ENCODE results near the gene SARS1.
"Not testable (repeated sequence)": the region's sequence is repeated elsewhere in the genome, so short reads cannot be mapped to it uniquely, and the experiment has no call there.

SARS1 gene

DNA sequence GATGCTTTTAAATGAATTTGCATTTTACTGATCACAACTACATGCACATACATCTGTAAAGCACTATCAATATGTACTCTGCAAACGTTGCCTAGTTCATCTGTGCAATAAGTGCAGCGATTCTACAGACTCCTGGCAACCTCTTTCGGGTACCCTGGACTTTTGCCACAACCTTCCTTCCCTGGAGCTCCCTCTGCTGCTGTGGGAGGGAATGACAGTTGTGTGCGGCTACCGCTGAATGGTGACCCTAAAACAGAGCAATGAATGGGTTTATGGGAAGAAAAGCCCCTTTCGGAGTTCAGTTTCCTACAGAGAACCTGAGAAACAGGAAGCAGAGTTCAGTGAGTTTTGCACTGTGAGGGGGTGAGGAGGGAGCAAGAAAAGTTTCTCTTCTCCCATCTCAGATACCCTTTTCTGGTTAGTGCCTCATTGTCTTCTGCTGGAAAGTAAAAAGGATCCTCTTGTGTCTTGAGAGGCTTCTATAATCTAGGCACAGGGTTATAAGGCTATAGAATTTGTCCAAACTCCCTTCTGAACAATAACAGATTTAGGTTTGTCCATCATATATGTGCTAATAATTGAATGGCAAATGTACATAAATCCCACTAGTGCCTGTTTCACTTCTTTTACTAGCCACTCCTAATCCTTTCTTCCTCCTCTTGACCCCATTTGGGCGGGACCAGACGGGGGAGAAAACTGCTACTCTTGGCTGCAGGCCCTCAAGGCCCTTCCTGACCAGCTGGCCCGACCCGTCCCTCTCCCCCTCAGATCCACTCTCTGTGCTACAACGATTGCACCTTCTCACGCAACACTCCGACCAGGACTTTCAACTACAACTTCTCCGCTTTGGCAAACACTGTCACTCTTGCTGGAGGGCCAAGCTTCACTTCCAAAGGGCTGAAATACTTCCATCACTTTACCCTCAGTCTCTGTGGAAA, 19.8 kb upstream of the SARS1 start:
- peak; percentile 67 to 71 for DNase-seq

- peak; percentile 18 to 26 for DNase-seq
Measured at GRCh38 chr1:109197158-109198042, 16.3 kb upstream of the SARS1 start.

- DNase-seq, result no peak
Measured at GRCh38 chr1:109198043-109198695, 15.5 kb upstream of the SARS1 start.

- DNase-seq, result no peak
Measured at GRCh38 chr1:109198745-109199144, 15.0 kb upstream of the SARS1 start.

- DNase-seq, result no peak
Measured at GRCh38 chr1:109199710-109200109, 14.0 kb upstream of the SARS1 start.

- peak; percentile 69 to 73 for DNase-seq
Measured at GRCh38 chr1:109201123-109201703, 12.5 kb upstream of the SARS1 start.

DNA sequence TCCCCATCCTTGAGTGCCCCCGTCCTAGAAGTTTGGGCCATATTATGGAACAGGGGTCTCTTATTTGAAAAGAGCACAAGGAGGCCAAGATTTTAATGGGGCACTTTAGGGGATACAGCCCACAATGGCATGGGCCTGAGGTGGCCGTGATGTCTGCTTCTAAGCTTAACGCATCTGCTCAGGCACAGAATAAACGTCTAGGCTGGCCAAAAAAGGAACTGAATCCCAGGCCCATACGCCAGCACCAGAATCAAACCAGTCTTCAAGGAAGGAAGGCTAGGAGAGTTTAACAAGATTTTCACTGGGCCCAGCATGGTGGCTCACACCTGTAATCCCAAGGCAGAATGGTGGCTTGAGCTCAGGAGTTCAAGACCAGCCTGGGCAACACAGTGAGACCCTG, 9.2 kb upstream of the SARS1 start:
- DNase-seq, result no peak

- no peak for DNase-seq
Measured at GRCh38 chr1:109206339-109206738, 7.4 kb upstream of the SARS1 start.

DNA sequence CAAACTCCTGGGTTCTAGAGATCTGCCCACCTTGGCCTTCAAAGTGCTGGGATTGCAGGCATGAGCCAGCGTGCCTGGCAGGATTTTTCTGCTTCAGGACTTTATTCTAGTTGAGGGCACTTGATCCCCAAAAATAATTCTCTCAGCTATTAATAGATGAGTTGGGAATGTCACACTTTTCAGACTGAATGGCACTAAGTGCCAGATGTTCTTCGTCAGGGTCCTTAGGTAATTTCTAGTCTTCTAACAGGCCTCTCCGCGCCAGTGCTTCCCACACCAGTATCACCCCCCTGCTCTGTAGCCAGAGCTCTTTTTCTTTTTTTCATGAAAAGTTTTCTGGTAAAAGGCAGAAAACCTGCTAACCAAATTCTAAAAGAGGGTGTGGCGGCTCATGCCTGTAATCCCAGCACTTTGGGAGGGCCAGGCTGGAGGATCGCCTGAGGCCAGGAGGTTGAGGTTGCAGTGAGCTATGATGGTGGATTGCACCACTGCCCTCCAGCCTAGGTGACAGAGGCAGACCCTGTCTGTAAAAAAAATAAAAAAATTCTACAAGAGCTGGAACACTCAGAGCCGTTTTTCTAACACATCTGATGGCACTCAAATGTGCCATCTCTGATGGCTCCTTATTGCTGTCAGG, 6.1 kb upstream of the SARS1 start:
- no peak for DNase-seq

GRCh38 chr1:109208394-109208793, 5.3 kb upstream of the SARS1 start:
- DNase-seq, result no peak

GRCh38 chr1:109208836-109209463, 4.8 kb upstream of the SARS1 start:
- no peak for DNase-seq

DNA sequence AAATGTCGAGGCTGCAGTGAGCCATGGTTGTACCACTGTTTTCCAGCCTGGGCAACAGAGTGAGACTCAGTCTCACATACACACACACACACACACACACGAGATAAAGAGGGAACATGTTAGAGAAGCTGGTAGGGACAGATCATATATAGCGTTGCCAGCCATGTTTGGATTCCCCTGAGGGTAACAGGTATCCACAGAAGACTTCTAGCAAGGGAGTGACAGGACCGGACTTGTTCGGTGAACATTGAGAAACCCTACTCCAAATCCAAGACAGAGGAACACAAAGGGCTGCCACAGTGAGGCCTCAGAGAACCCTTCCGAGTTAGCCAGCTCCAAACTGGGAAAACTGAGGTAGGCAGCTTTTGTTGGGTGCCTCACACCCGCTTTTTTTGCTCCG, 3.7 kb upstream of the SARS1 start:
- DNase-seq, result no peak

- DNase-seq, result no peak
Measured at GRCh38 chr1:109213345-109213823, 334 bp upstream of the SARS1 start.

- DNase-seq, result peak; percentile 17 to 24
Measured at GRCh38 chr1:109214695-109215623, 1.2 kb downstream of the SARS1 start.

- no peak for DNase-seq
Measured at GRCh38 chr1:109216662-109217061, 2.9 kb downstream of the SARS1 start.

- no peak for DNase-seq
Measured at GRCh38 chr1:109218516-109218915, 4.8 kb downstream of the SARS1 start.

- not testable (repeated sequence) for DNase-seq
Measured at GRCh38 chr1:109221201-109221600, 7.5 kb downstream of the SARS1 start.

GRCh38 chr1:109225308-109225707, 11.6 kb downstream of the SARS1 start:
- no peak for DNase-seq

DNA sequence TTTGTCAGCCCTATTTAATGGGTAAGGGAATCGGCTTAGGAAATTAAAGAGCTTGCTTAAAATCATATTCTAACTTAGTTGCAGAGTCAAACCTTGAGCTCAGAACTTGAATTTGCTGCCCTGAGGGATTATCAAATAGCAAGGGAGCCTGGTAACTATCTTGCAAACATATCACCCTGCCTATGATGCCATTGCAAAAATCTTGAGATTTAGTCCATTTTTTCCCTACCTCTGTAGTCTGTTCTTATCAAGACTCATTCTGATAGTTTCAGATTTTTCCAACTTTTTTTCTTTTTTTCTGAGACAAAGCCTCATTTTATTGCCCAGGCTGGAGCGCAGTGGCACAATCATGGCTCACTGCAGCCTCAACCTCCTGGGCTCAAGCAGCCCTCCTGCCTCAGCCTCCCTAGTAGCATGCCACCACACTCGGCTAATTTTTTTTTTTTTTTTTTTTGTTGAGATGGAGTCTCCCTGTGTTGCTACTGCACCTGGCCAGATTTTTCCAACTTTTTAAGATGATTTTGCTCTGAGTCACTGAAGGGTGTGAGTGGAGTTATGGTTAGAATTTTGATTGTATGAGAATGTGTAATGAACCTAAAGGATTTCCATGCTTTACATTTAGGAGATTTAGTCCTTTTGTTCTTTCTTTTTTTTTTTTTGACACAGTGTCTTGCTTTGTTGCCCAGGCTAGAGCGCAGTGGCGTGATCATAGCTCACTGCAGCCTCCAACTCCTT, 12.2 kb downstream of the SARS1 start:
- no peak for DNase-seq

DNA sequence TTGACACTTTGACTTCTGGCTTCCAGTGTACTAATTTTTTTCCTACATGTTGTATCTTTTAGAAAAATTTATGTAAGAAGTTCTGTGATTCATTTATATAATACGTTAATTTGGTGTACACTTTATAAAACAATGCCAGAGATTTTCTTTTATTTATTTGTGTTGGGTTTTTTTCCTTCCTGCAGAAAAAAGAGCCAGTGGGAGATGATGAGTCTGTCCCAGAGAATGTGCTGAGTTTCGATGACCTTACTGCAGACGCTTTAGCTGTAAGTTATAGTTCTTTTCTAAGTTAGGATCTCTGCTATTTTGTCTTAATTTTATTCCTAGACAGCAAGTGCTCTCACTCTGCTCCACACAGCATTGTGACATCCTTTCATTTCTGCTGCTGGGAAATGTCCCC, 14.4 kb downstream of the SARS1 start:
- no peak for DNase-seq
